ENCODE measurements around the gene ZFP90. TPM values are rescaled to one million over a fixed set of nuclear protein-coding genes. Genes with fewer than 3 reads are reported as not detected.

Gene ZFP90
- total RNA-seq, 1 experiment from 2014 or later: 12.8 TPM

- no peaks in the 10 kb centered on the region for H3K9me3 Mint-ChIP-seq
- no peak for DNase-seq
- no peaks in the 10 kb centered on the region for H3K4me1 ChIP-seq (ENCODE audit: insufficient read depth, low read length)
- no peak overlapping the region for H2AK5ac ChIP-seq (ENCODE audit: insufficient read length, low read length)
- H3K79me1 ChIP-seq (ENCODE audit: insufficient read depth, low read depth, low read length, poor library complexity, severe bottlenecking): no peaks in the 10 kb centered on the region
- H3K4me3 Mint-ChIP-seq: no peak overlapping the region
- H3K14ac ChIP-seq (ENCODE audit: insufficient read depth, low read length): no peak overlapping the region
- no CpG with 5 or more reads among the region's 7 CpGs for WGBS (ENCODE audit: extremely low coverage, insufficient read length, low lambda C conversion rate)
- peaks cover 11% of the 10 kb centered on the region in 2 experiments for H3K4me1 Mint-ChIP-seq
- no peak overlapping the region; a peak in 2 of 7 replicates for H3K27ac Mint-ChIP-seq
- H3K23ac ChIP-seq (ENCODE audit: insufficient read length, low read depth, low read length): no peak overlapping the region
- H3K23me2 ChIP-seq (ENCODE audit: insufficient read length, low read depth, low read length, poor library complexity, severe bottlenecking): no peaks in the 10 kb centered on the region
- no peak overlapping the region for H3K18ac ChIP-seq (ENCODE audit: insufficient read length, low read depth, low read length)
- no peaks in the 10 kb centered on the region for H3K79me2 ChIP-seq (ENCODE audit: insufficient read depth, low read length)
- no peak overlapping the region for H3K4me2 ChIP-seq (ENCODE audit: insufficient read depth, insufficient read length, low read length)
- H3K9me3 ChIP-seq (ENCODE audit: control insufficient read depth, low read depth, low read length): no peaks in the 10 kb centered on the region
- no peak overlapping the region for H2BK120ac ChIP-seq (ENCODE audit: low read depth, low read length, poor library complexity, severe bottlenecking)
- H2BK20ac ChIP-seq (ENCODE audit: low read depth, low read length, poor library complexity, severe bottlenecking): no peak overlapping the region
- no peak overlapping the region for H2BK5ac ChIP-seq (ENCODE audit: insufficient read length, low read length)
- H4K5ac ChIP-seq (ENCODE audit: insufficient read length, low read depth, low read length): no peak overlapping the region
- H3K36me3 Mint-ChIP-seq (ENCODE audit: insufficient read depth in 1 of 3, low read depth in 3 of 3): no peaks in the 10 kb centered on the region
- no peak overlapping the region for H3K4ac ChIP-seq (ENCODE audit: low read depth, low read length)
- no peak overlapping the region for H3T11ph ChIP-seq (ENCODE audit: low read length)
- H3K27me3 ChIP-seq (ENCODE audit: insufficient read depth, low read length): no peaks in the 10 kb centered on the region
- no peak overlapping the region for H3K56ac ChIP-seq (ENCODE audit: insufficient read length, low read depth, low read length)
- TF ChIP-seq CTCF (conservative IDR thresholded peaks at IDR 0.05): no peak
- no peaks in the 10 kb centered on the region; the same call in 1 of the 2 replicates for H3K27me3 Mint-ChIP-seq (ENCODE audit: low read depth)
- no peak overlapping the region for H4K8ac ChIP-seq (replicated peaks; ENCODE audit: insufficient read length, low read depth, low read length)
- H3K9ac ChIP-seq (ENCODE audit: extremely low read depth, insufficient read length, low read length): no peak overlapping the region
- H3K27ac ChIP-seq (ENCODE audit: insufficient read length, low read depth, low read length): no peak overlapping the region
- H2BK12ac ChIP-seq (ENCODE audit: insufficient read length, low read depth, low read length): no peak overlapping the region
- H2BK15ac ChIP-seq (ENCODE audit: low read depth, low read length): no peak overlapping the region
- H4K91ac ChIP-seq (ENCODE audit: insufficient read length, low read depth, low read length): no peak overlapping the region
- H2AFZ ChIP-seq (ENCODE audit: low read length): no peak overlapping the region
- no peaks in the 10 kb centered on the region for H4K20me1 ChIP-seq (ENCODE audit: control insufficient read depth, insufficient read depth, insufficient read length)
Measured at GRCh38 chr16:68607443-68607842, 68.4 kb downstream of the ZFP90 start.

Data from H9 (cell line).